OCI-LY7 (cell line): ENCODE measurements around the gene PTX4.

Experiments
- EZH2phosphoT487 ChIP-seq: fragments of 200-600 bp; sonication (generic); IDR thresholded peaks from 2 replicates; pipeline ENCODE4 v1.6.1; 2018; ENCODE audit warnings: low read depth, borderline replicate concordance, mild to moderate bottlenecking, mixed run types, antibody characterized with exemption, low read length, moderate library complexity, mixed read lengths
- TF ChIP-seq, protein P1 (sequence below): fragments of 200-600 bp; sonication (generic); conservative IDR thresholded peaks from 2 replicates; pipeline ENCODE4 v1.5.1; 2014; ENCODE audit warnings: mild to moderate bottlenecking, antibody characterized with exemption, low read length, moderate library complexity, mixed read lengths

DNA sequence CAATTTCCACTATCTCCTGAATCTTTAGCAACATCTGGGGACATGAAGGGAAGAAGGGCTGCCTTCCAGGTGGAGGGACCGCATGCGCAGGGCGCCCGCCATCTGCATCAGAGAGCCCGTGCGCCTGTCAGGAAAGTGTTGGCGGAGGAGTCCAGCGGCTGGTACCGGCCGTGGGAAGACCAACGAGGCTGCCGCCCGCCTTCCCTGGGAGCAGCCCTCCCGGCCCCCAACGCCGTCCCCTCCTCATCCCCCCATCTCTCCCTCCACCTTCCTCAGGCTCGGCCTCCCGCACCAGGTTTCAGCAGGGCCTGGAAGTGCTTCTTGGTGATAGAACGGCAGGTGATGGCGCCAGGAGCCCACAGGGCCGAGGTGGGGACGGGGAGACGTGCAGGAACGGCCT is 22.7 kb downstream of the PTX4 start:
- TF ChIP-seq, protein P1, sequence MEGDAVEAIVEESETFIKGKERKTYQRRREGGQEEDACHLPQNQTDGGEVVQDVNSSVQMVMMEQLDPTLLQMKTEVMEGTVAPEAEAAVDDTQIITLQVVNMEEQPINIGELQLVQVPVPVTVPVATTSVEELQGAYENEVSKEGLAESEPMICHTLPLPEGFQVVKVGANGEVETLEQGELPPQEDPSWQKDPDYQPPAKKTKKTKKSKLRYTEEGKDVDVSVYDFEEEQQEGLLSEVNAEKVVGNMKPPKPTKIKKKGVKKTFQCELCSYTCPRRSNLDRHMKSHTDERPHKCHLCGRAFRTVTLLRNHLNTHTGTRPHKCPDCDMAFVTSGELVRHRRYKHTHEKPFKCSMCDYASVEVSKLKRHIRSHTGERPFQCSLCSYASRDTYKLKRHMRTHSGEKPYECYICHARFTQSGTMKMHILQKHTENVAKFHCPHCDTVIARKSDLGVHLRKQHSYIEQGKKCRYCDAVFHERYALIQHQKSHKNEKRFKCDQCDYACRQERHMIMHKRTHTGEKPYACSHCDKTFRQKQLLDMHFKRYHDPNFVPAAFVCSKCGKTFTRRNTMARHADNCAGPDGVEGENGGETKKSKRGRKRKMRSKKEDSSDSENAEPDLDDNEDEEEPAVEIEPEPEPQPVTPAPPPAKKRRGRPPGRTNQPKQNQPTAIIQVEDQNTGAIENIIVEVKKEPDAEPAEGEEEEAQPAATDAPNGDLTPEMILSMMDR = no peak
- no peak for TF ChIP-seq EZH2phosphoT487
